Thyroid gland (tissue), 4 donors: ENCODE measurements around the gene MAP2K1. TPM values are rescaled to one million over a fixed set of nuclear protein-coding genes. Genes with fewer than 3 reads are reported as not detected.

ENCODE experiments used
- DNase-seq, 2 donors: peaks; one replicate each; pipeline ENCODE4 v3.0.0-alpha.2; 2019
- H3K27ac ChIP-seq, 3 donors: fragments of 200-600 bp; sonication (generic); 1 replicate in 2 of 3; 2 replicates in 1 of 3; pipeline ENCODE4 v1.5.1; 2016 to 2019; ENCODE audit warnings: mild to moderate bottlenecking in 1 of 3, moderate library complexity in 1 of 3
- H3K27me3 ChIP-seq: fragments of 200-600 bp; sonication (generic); one replicate; pipeline ENCODE4 v1.5.1; 2019
- H3K36me3 ChIP-seq, 2 donors: fragments of 200-600 bp; sonication (generic); one replicate each; pipeline ENCODE4 v1.5.1; 2016 to 2019
- H3K4me1 ChIP-seq, 2 donors: fragments of 200-600 bp; sonication (generic); one replicate each; pipeline ENCODE4 v1.5.1; 2017 to 2019
- H3K4me3 ChIP-seq, 3 donors: fragments of 200-600 bp; sonication (generic); replicated peaks in 1 of 3; 1 replicate in 2 of 3; 2 replicates in 1 of 3; pipeline ENCODE4 v1.5.1; 2016; ENCODE audit warnings: mild to moderate bottlenecking in 1 of 3
- H3K9me3 ChIP-seq: fragments of 200-600 bp; sonication (generic); one replicate; pipeline ENCODE4 v1.5.1; 2017
- POLR2A ChIP-seq, 2 donors: fragments of 450-650 bp; IDR thresholded peaks; one replicate each; pipeline ENCODE4 v1.6.1; 2017; ENCODE audit warnings: antibody characterized with exemption in 2 of 2, mild to moderate bottlenecking in 2 of 2, moderate library complexity in 1 of 2
- WGBS, 2 donors: methylation state at CpG; one replicate each; pipeline ENCODE4 v1.1.5; 2017; 5-methylcytosine and 5-hydroxymethylcytosine counted together
- intact Hi-C: fragments of 100-400 bp; cut with DNase I; formaldehyde crosslinking; loops from one replicate; pipeline ENCODE4 v1.15.1; 2023
- microRNA-seq: library from miRNA; unstranded; fragments of <30 nt; microRNA quantifications from one replicate; pipeline ENCODE4, GENCODE V29; 2016
- small RNA-seq: library from RNA; depleted of rRNA; stranded (forward); fragments of <200 nt; gene quantifications from one replicate; pipeline ENCODE3, GENCODE V24; 2016
- total RNA-seq, 4 donors: library from RNA; depleted of rRNA; stranded (reverse); fragments of >200 nt; gene quantifications; one replicate each; pipeline ENCODE4 v1.2.3, GENCODE V29; 2016
- TF ChIP-seq, protein P1 (sequence below), 6 experiments: fragments of 200-600 bp in 3 of 6; fragments of 450-650 bp in 3 of 6; sonication (generic) in 3 of 6; IDR thresholded peaks; one replicate each; pipeline ENCODE4 v1.5.1; 2016 to 2019; ENCODE audit warnings: antibody characterized with exemption in 6 of 6, mild to moderate bottlenecking in 2 of 6, inconsistent platforms in 1 of 6, moderate library complexity in 1 of 6

Gene MAP2K1
- total RNA-seq, 4 donors from 2014 or later = 18.1 to 25.4 (median 25.3) TPM

DNA sequence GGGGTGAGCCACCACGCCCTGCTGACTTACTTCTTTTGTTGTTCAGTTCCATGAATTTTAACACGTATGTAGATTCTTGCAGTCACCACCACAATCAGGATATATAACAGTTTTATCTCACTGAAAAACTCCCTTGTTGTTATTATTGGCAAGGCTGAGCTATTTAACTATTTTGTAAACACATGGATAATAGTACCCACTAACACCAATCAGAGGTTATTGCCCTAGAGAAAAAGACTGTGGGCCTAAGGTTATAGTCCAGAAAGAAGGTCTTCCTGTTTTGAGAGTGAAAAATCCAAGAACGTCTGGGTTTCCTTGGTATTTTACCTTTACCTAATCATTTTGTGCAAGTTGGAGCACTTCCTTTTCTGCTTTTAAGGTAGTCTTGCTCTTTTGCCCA, 127.9 kb downstream of the MAP2K1 start:
- Histone ChIP-seq H3K4me1 (no peaks in the 10 kb centered on the region), H3K36me3 (no peaks in the 10 kb centered on the region), H3K4me3 (no peak overlapping the region), H3K9me3 (no peaks in the 10 kb centered on the region), H3K27ac (no peak overlapping the region), H3K27me3 (no peaks in the 10 kb centered on the region)
- intact Hi-C loops = no loop called here
- WGBS, 2 donors = 86 to 90% methylated on average over 3 of the region's 3 CpGs
- no peak for TF ChIP-seq POLR2A (IDR thresholded peaks at IDR 0.05)
- TF ChIP-seq, protein P1, sequence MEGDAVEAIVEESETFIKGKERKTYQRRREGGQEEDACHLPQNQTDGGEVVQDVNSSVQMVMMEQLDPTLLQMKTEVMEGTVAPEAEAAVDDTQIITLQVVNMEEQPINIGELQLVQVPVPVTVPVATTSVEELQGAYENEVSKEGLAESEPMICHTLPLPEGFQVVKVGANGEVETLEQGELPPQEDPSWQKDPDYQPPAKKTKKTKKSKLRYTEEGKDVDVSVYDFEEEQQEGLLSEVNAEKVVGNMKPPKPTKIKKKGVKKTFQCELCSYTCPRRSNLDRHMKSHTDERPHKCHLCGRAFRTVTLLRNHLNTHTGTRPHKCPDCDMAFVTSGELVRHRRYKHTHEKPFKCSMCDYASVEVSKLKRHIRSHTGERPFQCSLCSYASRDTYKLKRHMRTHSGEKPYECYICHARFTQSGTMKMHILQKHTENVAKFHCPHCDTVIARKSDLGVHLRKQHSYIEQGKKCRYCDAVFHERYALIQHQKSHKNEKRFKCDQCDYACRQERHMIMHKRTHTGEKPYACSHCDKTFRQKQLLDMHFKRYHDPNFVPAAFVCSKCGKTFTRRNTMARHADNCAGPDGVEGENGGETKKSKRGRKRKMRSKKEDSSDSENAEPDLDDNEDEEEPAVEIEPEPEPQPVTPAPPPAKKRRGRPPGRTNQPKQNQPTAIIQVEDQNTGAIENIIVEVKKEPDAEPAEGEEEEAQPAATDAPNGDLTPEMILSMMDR (IDR thresholded peaks at IDR 0.05) = no peak
- no peak for DNase-seq

- no peaks in the 10 kb centered on the region for H3K36me3 ChIP-seq
- 92 to 94% methylated on average over 2 of the region's 2 CpGs for WGBS, 2 donors
- H3K27me3 ChIP-seq = no peaks in the 10 kb centered on the region
- H3K9me3 ChIP-seq = no peaks in the 10 kb centered on the region
- H3K27ac ChIP-seq = no peak overlapping the region
- TF ChIP-seq POLR2A (IDR thresholded peaks at IDR 0.05) = no peak
- TF ChIP-seq, protein P1 (IDR thresholded peaks at IDR 0.05) = no peak
- no peak overlapping the region for H3K4me3 ChIP-seq
- no peak for DNase-seq
- H3K4me1 ChIP-seq = no peaks in the 10 kb centered on the region
- intact Hi-C loops = no loop called here
Measured at GRCh38 chr15:66515901-66516322, 129.2 kb downstream of the MAP2K1 start.

GRCh38 chr15:66523926-66524325, 137.2 kb downstream of the MAP2K1 start:
- no peak overlapping the region for H3K27ac ChIP-seq
- 95 to 97% methylated on average over 3 of the region's 3 CpGs for WGBS, 2 donors
- TF ChIP-seq, protein P1 (IDR thresholded peaks at IDR 0.05) = no peak
- TF ChIP-seq POLR2A (IDR thresholded peaks at IDR 0.05) = no peak
- no peaks in the 10 kb centered on the region for H3K36me3 ChIP-seq
- H3K9me3 ChIP-seq = no peaks in the 10 kb centered on the region
- H3K27me3 ChIP-seq = no peaks in the 10 kb centered on the region
- no peaks in the 10 kb centered on the region for H3K4me1 ChIP-seq
- intact Hi-C loops = no loop called here
- DNase-seq = no peak
- no peak overlapping the region for H3K4me3 ChIP-seq

- H3K27ac ChIP-seq = no peak overlapping the region
- H3K27me3 ChIP-seq = no peaks in the 10 kb centered on the region
- intact Hi-C loops = no loop called here
- H3K36me3 ChIP-seq = no peaks in the 10 kb centered on the region
- H3K4me1 ChIP-seq = no peaks in the 10 kb centered on the region
- H3K9me3 ChIP-seq = no peaks in the 10 kb centered on the region
- TF ChIP-seq POLR2A (IDR thresholded peaks at IDR 0.05) = no peak
- TF ChIP-seq, protein P1 (IDR thresholded peaks at IDR 0.05) = no peak
- WGBS, 2 donors = 71 to 95% methylated on average over 4 of the region's 4 CpGs
- DNase-seq = no peak
- no peak overlapping the region for H3K4me3 ChIP-seq
Measured at GRCh38 chr15:66524838-66525237, 138.1 kb downstream of the MAP2K1 start.

- H3K9me3 ChIP-seq = no peaks in the 10 kb centered on the region
- no peaks in the 10 kb centered on the region for H3K27me3 ChIP-seq
- TF ChIP-seq POLR2A (IDR thresholded peaks at IDR 0.05) = no peak
- TF ChIP-seq, protein P1 (IDR thresholded peaks at IDR 0.05) = no peak
- no peak overlapping the region for H3K27ac ChIP-seq
- no peak for DNase-seq
- H3K4me3 ChIP-seq = no peak overlapping the region
- intact Hi-C loops = no loop called here
- H3K4me1 ChIP-seq = no peaks in the 10 kb centered on the region
- H3K36me3 ChIP-seq = no peaks in the 10 kb centered on the region
- WGBS, 2 donors = 94 to 99% methylated on average over 9 of the region's 9 CpGs
Measured at GRCh38 chr15:66535056-66535455, 148.3 kb downstream of the MAP2K1 start.

Small RNA genes lying within 50 kb of the gene (microRNA-seq; reads per million reads assigned to microRNA genes)
- gene MIR4512 = not detected

Small RNA genes lying within 50 kb of the gene (small RNA-seq; reads per million reads assigned to genes)
- gene ATP5MFP6 = not detected
- gene MIR4512 = not detected
- gene RF00019 = not detected
- not detected for gene RF01159
- 5.9 reads per million, percentile 88 among the genes with 10 or more reads in this experiment for gene SCARNA14
- not detected for gene SNORD16
- gene SNORD18A = not detected
- gene SNORD18B = not detected
- not detected for gene SNORD18C

Other genes with a start within 250 kb of the MAP2K1 start
- under 1 TPM in 1 of 4 donors, not detected in 3; 0.20 TPM for gene MEGF11, start 133.2 kb upstream of the MAP2K1 start, total RNA-seq
- 10 to 100 TPM; 20.8 to 49.8 (median 37.8) TPM for gene DIS3L, start 93.3 kb upstream of the MAP2K1 start, total RNA-seq
- 1 to 10 TPM; 4.5 to 7.5 (median 6.5) TPM for gene TIPIN, start 30.2 kb upstream of the MAP2K1 start, total RNA-seq
- gene SNAPC5, start 110.8 kb downstream of the MAP2K1 start, total RNA-seq = 10 to 100 TPM; 26.3 to 79.2 (median 40.5) TPM
- 1,000 to 10,000 TPM; 3,485 to 7,540 (median 5,598) TPM for gene RPL4, start 117.9 kb downstream of the MAP2K1 start, total RNA-seq
- gene ZWILCH, start 118.4 kb downstream of the MAP2K1 start, total RNA-seq = 1 to 10 TPM; 3.8 to 6.4 (median 5.3) TPM
- not detected for gene LCTL, start 179.1 kb downstream of the MAP2K1 start, total RNA-seq